HepG2 (cell line): ENCODE measurements around the gene CUL7. TPM values are rescaled to one million over a fixed set of nuclear protein-coding genes. Genes with fewer than 3 reads are reported as not detected.
A peak's percentile ranks its signal among the peaks of the same experiment; 100 is the strongest.

ENCODE experiments used
- BCL6 ChIP-seq: IDR thresholded peaks from 2 replicates; pipeline ENCODE4 v1.6.1; 2016; ENCODE audit warnings: missing genetic modification reagents, missing compliant biosample characterization
- DNMT1 ChIP-seq: sonication (generic); formaldehyde crosslinking; IDR thresholded peaks from 2 replicates; pipeline ENCODE4 v1.5.1; 2020; ENCODE audit warnings: mild to moderate bottlenecking, missing genetic modification reagents
- EHMT2 ChIP-seq: fragments of 200-600 bp; sonication (generic); IDR thresholded peaks from 2 replicates; pipeline ENCODE4 v1.7.0; 2017; ENCODE audit warnings: antibody characterized with exemption, low read depth, low read length, borderline replicate concordance
- ELK4 ChIP-seq: sonication (generic); formaldehyde crosslinking; IDR thresholded peaks from 2 replicates; pipeline ENCODE4 v1.9.0; 2021; ENCODE audit warnings: missing genetic modification reagents, borderline replicate concordance
- EZH2 ChIP-seq: conservative IDR thresholded peaks from 2 replicates; pipeline ENCODE4 v1.6.1; 2012; ENCODE audit warnings: mild to moderate bottlenecking, low read depth, low read length, moderate library complexity
- HMG20B ChIP-seq: conservative IDR thresholded peaks from 2 replicates; pipeline ENCODE4 v1.6.1; 2016; ENCODE audit warnings: missing genetic modification reagents, missing compliant biosample characterization
- HNRNPUL1 ChIP-seq: fragments of 200-400 bp; formaldehyde crosslinking; IDR thresholded peaks from 2 replicates; pipeline ENCODE4 v1.6.1; 2017; ENCODE audit warnings: low read depth, mild to moderate bottlenecking, low read length, moderate library complexity
- KLF6 ChIP-seq: IDR thresholded peaks from 2 replicates; pipeline ENCODE4 v1.8.0; 2016; ENCODE audit warnings: missing biosample characterization, missing genetic modification reagents
- LCORL ChIP-seq, 2 experiments: fragments of 450-650 bp in 1 of 2; sonication (generic) in 1 of 2; formaldehyde crosslinking in 1 of 2; IDR thresholded peaks; 2 replicates each; pipeline versions ENCODE4 v1.5.0 to v1.6.1; 2017 to 2020; ENCODE audit warnings: antibody characterized with exemption in 1 of 2, missing genetic modification reagents in 1 of 2
- NFIB ChIP-seq: sonication (generic); formaldehyde crosslinking; IDR thresholded peaks from 2 replicates; pipeline ENCODE4 v1.9.0; 2021; ENCODE audit warnings: missing genetic modification reagents, mild to moderate bottlenecking, borderline replicate concordance
- POLR2A ChIP-seq, 2 experiments: IDR thresholded peaks; 2 replicates each; pipeline ENCODE4 v1.6.1; 2011; ENCODE audit warnings: low read depth in 2 of 2, low read length in 2 of 2, mild to moderate bottlenecking in 1 of 2, moderate library complexity in 1 of 2; ENCODE audit not compliant: insufficient read depth in 1 of 2
- RAD21 ChIP-seq: fragments of 450-650 bp; formaldehyde crosslinking; IDR thresholded peaks from 2 replicates; pipeline ENCODE4 v1.5.0; 2020; ENCODE audit warnings: mild to moderate bottlenecking
- RFX3 ChIP-seq: IDR thresholded peaks from 2 replicates; pipeline ENCODE4 v1.6.1; 2016; ENCODE audit warnings: missing biosample characterization, missing genetic modification reagents
- RFXANK ChIP-seq: IDR thresholded peaks from 2 replicates; pipeline ENCODE4 v1.6.1; 2016
- SATB2 ChIP-seq: sonication (generic); formaldehyde crosslinking; IDR thresholded peaks from 2 replicates; pipeline ENCODE4 v1.5.0; 2020; ENCODE audit warnings: missing genetic modification reagents
- SPEN ChIP-seq: sonication (generic); formaldehyde crosslinking; IDR thresholded peaks from 2 replicates; pipeline ENCODE4 v1.5.1; 2020; ENCODE audit warnings: low read depth, mild to moderate bottlenecking, missing genetic modification reagents
- SRF ChIP-seq: IDR thresholded peaks from 2 replicates; pipeline ENCODE4 v1.6.1; 2011; ENCODE audit warnings: mild to moderate bottlenecking, low read depth, low read length, moderate library complexity
- TBX3 ChIP-seq: fragments of 450-650 bp; IDR thresholded peaks from 2 replicates; pipeline ENCODE4 v1.6.1; 2017; ENCODE audit warnings: antibody characterized with exemption, mild to moderate bottlenecking, inconsistent platforms, borderline replicate concordance
- TFAP4 ChIP-seq: sonication (generic); IDR thresholded peaks from 2 replicates; pipeline ENCODE4 v1.6.1; 2016; ENCODE audit warnings: low read depth, borderline replicate concordance
- ZBTB33 ChIP-seq: sonication (generic); formaldehyde crosslinking; IDR thresholded peaks from 2 replicates; pipeline ENCODE4 v1.4.0; 2020; ENCODE audit warnings: missing genetic modification reagents
- ZBTB49 ChIP-seq: sonication (generic); formaldehyde crosslinking; IDR thresholded peaks from 2 replicates; pipeline ENCODE4 v1.4.0; 2020; ENCODE audit warnings: missing genetic modification reagents, borderline replicate concordance
- ZNF326 ChIP-seq: sonication (generic); formaldehyde crosslinking; IDR thresholded peaks from 2 replicates; pipeline ENCODE4 v1.4.0; 2020; ENCODE audit warnings: missing genetic modification reagents, borderline replicate concordance
- ZNF331 ChIP-seq: sonication (generic); formaldehyde crosslinking; IDR thresholded peaks from 2 replicates; pipeline ENCODE4 v1.4.0; 2020; ENCODE audit warnings: missing genetic modification reagents
- ZNF549 ChIP-seq: sonication (generic); formaldehyde crosslinking; IDR thresholded peaks from 2 replicates; pipeline ENCODE4 v1.5.0; 2020; ENCODE audit warnings: missing genetic modification reagents
- ZNF879 ChIP-seq: sonication (generic); formaldehyde crosslinking; IDR thresholded peaks from 2 replicates; pipeline ENCODE4 v1.8.1; 2023; ENCODE audit warnings: missing genetic modification reagents
- polyA plus RNA-seq, 8 experiments: library from polyadenylated mRNA; depleted of rRNA in 3 of 8; stranded (reverse) in 7 of 8; unstranded in 1 of 8; fragments of >200 nt; fragmentation: Illumina TruSeq in 4 of 8; extraction: Trizol in 4 of 8; gene quantifications; 2 replicates each; pipeline versions ENCODE4 v1.2.1 to v1.2.3, GENCODE V29; 2011 to 2016; ENCODE audit warnings: low read depth in 4 of 8, missing spikeins in 1 of 8, mixed read lengths in 1 of 8; ENCODE audit not compliant: insufficient read depth in 1 of 8
- total RNA-seq, 5 experiments: library from RNA; depleted of rRNA; stranded (reverse); fragments of >200 nt; fragmentation: Illumina TruSeq; extraction: Trizol; gene quantifications; 2 replicates each; pipeline ENCODE4 v1.2.3, GENCODE V29; 2016; ENCODE audit warnings: low read depth in 1 of 5

CUL7 gene
- total and polyA plus RNA-seq, 2 of the 13 experiments (the other 11 are each of a cell fraction or from before 2014, with no cell fraction given) = 32.0 to 60.7 TPM

GRCh38 chr6:43060755-43061633, 7.3 kb upstream of the CUL7 start (continued):
- TF ChIP-seq RAD21 (CRISPR knock-in tag) = peak; percentile 43; the same call in 1 of the 2 replicates
- TF ChIP-seq ZNF331 (CRISPR knock-in tag) = peak; percentile 61
- TF ChIP-seq SPEN (CRISPR knock-in tag) = peak; percentile 16; the same call in 1 of the 2 replicates
- TF ChIP-seq TBX3 = no peak
- peak; percentile 17; the same call in 1 of the 2 replicates for TF ChIP-seq ZBTB33 (CRISPR knock-in tag)
- TF ChIP-seq RFXANK = no peak
- TF ChIP-seq HNRNPUL1 = no peak
- TF ChIP-seq ZBTB49 (CRISPR knock-in tag) = peak; percentile 76; the same call in 1 of the 2 replicates
- no peak for TF ChIP-seq ZNF549
- TF ChIP-seq SATB2 (CRISPR knock-in tag) = no peak
- TF ChIP-seq EZH2 = no peak
- TF ChIP-seq ZNF326 (CRISPR knock-in tag) = 0 out of 2 replicates have a peak, but pooled peaks have one; percentile 47
- TF ChIP-seq BCL6 = 0 out of 2 replicates have a peak, but pooled peaks have one; percentile 15
- TF ChIP-seq EHMT2 = no peak
- no peak for TF ChIP-seq ELK4 (CRISPR knock-in tag)
- no peak for TF ChIP-seq KLF6 (CRISPR knock-in tag)
- no peak for TF ChIP-seq ZNF879 (CRISPR knock-in tag)
- TF ChIP-seq RFX3 (CRISPR knock-in tag) = no peak
- TF ChIP-seq SRF = no peak
- no peak for TF ChIP-seq LCORL (IDR thresholded peaks at IDR 0.05)
- 0 out of 2 replicates have a peak, but pooled peaks have one; percentile 6 for TF ChIP-seq LCORL (CRISPR knock-in tag; IDR thresholded peaks at IDR 0.05)
- no peak for TF ChIP-seq HMG20B (CRISPR knock-in tag)
- no peak for TF ChIP-seq TFAP4
- no peak for TF ChIP-seq DNMT1 (CRISPR knock-in tag)
- TF ChIP-seq NFIB (CRISPR knock-in tag) = no peak
- no peak for TF ChIP-seq POLR2A (IDR thresholded peaks at IDR 0.05; ENCODE audit: insufficient read depth in 1 of 2, low read depth in 2 of 2, low read length in 2 of 2)
